Activated B cell treated with CpG ODN at 0.5 μM for 24 hours (primary cell): Measurements from ENCODE around the gene IL1RN. TPM values are rescaled to one million over a fixed set of nuclear protein-coding genes. Genes with fewer than 3 reads are reported as not detected.

Experiments used
- ATAC-seq: fragments of 200-7000 bp; cut with Tn5 transposase; one replicate; pipeline ENCODE4 v1.10.0; 2021; ENCODE audit warnings: low read depth, mild to moderate bottlenecking, moderate library complexity
- CTCF ChIA-PET: fragments of 350-600 bp; sonication (Branson Sonifier 250); formaldehyde crosslinking; loops from one replicate; lab custom pipeline; 2021; ENCODE audit warnings: antibody characterized with exemption; lab: Charles Lee
- POLR2A ChIA-PET: fragments of 350-600 bp; sonication (Branson Sonifier 250); formaldehyde crosslinking; loops from one replicate; lab custom pipeline; 2021; ENCODE audit warnings: antibody characterized with exemption; lab: Charles Lee
- DNase-seq: peaks from one replicate; pipeline ENCODE4 v3.0.0; 2022
- H3K27ac Mint-ChIP-seq: one replicate; pipeline ENCODE4 v1.8.0; 2020; ENCODE audit warnings: mixed read lengths
- H3K27me3 Mint-ChIP-seq: one replicate; pipeline ENCODE4 v1.8.0; 2021; ENCODE audit warnings: mixed read lengths
- H3K36me3 Mint-ChIP-seq: one replicate; pipeline ENCODE4 v1.8.0; 2021; ENCODE audit warnings: low read depth, mixed read lengths
- H3K4me1 Mint-ChIP-seq: one replicate; pipeline ENCODE4 v1.8.0; 2021; ENCODE audit warnings: mixed read lengths
- H3K4me3 Mint-ChIP-seq: one replicate; pipeline ENCODE4 v1.8.0; 2020; ENCODE audit warnings: mild to moderate bottlenecking, mixed read lengths
- H3K9me3 Mint-ChIP-seq: one replicate; pipeline ENCODE4 v1.8.0; 2020; ENCODE audit warnings: mixed read lengths
- intact Hi-C: fragments of 100-400 bp; cut with micrococcal nuclease; formaldehyde crosslinking; loops from one replicate; pipeline ENCODE4 v1.15.1; 2024
- total RNA-seq: library from RNA; stranded (reverse); gene quantifications from 2 replicates; pipeline ENCODE4 v1.2.3, GENCODE V29; 2022
- TF ChIP-seq, protein P1 (sequence below): fragments of 200-600 bp; IDR thresholded peaks from one replicate; pipeline ENCODE4 v1.8.0; 2022; ENCODE audit warnings: antibody characterized with exemption, mild to moderate bottlenecking

IL1RN gene
- total RNA-seq, 1 donor from 2014 or later = not detected

DNA sequence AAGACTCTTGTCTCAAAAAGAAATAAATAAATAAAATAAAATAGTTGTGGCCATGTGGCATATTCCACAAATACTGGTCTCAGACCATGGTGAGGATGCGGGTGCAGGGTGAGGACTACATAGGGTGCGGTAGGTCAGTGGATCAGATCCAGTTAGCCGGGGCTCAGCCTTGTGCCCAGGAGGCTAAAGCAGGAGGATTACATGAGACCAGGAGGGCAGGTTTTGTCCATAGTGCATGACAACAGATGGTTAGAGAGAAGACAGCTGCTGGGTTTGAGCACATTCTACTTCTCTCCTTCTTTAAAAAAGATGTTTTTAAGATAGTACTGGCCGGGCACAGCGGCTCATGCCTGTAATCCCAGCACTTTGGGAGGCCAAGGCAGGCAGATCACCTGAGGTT lies 33.6 kb downstream of the IL1RN start:
- no peak overlapping the region for H3K27ac Mint-ChIP-seq
- ChIA-PET POLR2A (interaction anchor here (1.0 to 1.8 kb wide), 2 partner anchors 13 to 14 kb away, joined by 5 to 8 read pairs; partner anchors contain the start of gene PSD4), CTCF (no interaction called here)
- H3K4me1 Mint-ChIP-seq = peaks cover 17% of the 10 kb centered on the region
- no peak overlapping the region for H3K4me3 Mint-ChIP-seq
- intact Hi-C loops = no loop called here
- TF ChIP-seq, protein P1, sequence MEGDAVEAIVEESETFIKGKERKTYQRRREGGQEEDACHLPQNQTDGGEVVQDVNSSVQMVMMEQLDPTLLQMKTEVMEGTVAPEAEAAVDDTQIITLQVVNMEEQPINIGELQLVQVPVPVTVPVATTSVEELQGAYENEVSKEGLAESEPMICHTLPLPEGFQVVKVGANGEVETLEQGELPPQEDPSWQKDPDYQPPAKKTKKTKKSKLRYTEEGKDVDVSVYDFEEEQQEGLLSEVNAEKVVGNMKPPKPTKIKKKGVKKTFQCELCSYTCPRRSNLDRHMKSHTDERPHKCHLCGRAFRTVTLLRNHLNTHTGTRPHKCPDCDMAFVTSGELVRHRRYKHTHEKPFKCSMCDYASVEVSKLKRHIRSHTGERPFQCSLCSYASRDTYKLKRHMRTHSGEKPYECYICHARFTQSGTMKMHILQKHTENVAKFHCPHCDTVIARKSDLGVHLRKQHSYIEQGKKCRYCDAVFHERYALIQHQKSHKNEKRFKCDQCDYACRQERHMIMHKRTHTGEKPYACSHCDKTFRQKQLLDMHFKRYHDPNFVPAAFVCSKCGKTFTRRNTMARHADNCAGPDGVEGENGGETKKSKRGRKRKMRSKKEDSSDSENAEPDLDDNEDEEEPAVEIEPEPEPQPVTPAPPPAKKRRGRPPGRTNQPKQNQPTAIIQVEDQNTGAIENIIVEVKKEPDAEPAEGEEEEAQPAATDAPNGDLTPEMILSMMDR = no peak
- H3K9me3 Mint-ChIP-seq = no peaks in the 10 kb centered on the region
- DNase-seq = no peak
- no peak for ATAC-seq
- no peaks in the 10 kb centered on the region for H3K27me3 Mint-ChIP-seq
- H3K36me3 Mint-ChIP-seq = no peaks in the 10 kb centered on the region

DNA sequence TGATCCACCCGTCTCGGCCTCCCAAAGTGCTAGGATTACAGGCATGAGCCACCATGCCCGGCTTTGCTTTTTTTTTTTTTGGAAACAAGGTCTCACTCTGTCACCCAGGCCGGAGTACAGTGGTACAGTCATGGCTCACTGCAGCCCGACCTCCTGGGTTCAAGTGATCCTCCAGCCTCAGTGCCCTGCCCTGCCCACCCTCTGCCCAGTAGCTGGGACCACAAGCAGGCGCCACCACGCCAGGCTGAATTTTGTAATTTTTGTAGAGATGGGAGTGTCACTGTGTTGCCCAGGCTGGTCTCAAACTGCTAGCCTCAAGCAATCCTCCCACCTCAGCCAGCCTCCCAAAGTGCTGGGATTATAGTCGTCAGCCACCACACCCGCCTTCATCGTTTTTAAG lies 34.8 kb downstream of the IL1RN start:
- H3K4me1 Mint-ChIP-seq = peaks cover 13% of the 10 kb centered on the region
- no peaks in the 10 kb centered on the region for H3K9me3 Mint-ChIP-seq
- DNase-seq (no peak), ATAC-seq (no peak)
- intact Hi-C loops = no loop called here
- ChIA-PET CTCF (interaction anchor here (1.2 to 2.0 kb wide), 3 partner anchors 24 to 38 kb away, joined by 3 to 8 read pairs (median 5); no protein-coding TSS in a partner anchor), POLR2A (interaction anchor here (1.8 kb wide), 1 partner anchor 12 kb away, joined by 8 read pairs; the partner anchor contains the start of gene PSD4)
- no peak overlapping the region for H3K4me3 Mint-ChIP-seq
- no peak overlapping the region for H3K27ac Mint-ChIP-seq
- no peaks in the 10 kb centered on the region for H3K36me3 Mint-ChIP-seq
- TF ChIP-seq, protein P1 = no peak
- H3K27me3 Mint-ChIP-seq = no peaks in the 10 kb centered on the region

DNA sequence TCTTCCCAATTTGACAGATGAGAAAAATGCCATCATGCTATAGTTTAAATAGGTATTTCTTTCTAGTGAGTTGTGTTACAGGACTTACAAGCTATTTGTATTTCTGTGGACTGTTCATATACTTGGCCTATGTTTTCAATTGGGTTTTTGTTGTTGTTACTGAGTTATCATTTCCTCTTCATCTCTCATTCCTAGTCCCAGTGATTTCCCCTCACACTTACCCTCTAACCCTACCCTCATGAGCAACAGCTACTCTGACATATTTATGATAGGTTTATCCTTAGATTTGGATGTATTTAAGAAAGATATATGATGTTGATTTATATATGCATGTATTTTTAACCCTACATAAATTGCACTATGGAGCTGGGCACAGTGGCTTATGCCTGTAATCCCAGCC lies 35.5 kb downstream of the IL1RN start:
- Mint-ChIP-seq H3K27ac (no peak overlapping the region), H3K9me3 (no peaks in the 10 kb centered on the region), H3K4me1 (peaks cover 15% of the 10 kb centered on the region), H3K4me3 (no peak overlapping the region), H3K36me3 (no peaks in the 10 kb centered on the region), H3K27me3 (no peaks in the 10 kb centered on the region)
- ATAC-seq (no peak), DNase-seq (no peak)
- CTCF ChIA-PET = interaction anchor here (1.2 to 2.0 kb wide), 2 partner anchors 25 to 36 kb away, joined by 5 to 8 read pairs; no protein-coding TSS in a partner anchor
- intact Hi-C loops = no loop called here
- POLR2A ChIA-PET = interaction anchor here (0.6 to 1.8 kb wide), 3 partner anchors 11 to 787 kb away, joined by 3 to 8 read pairs (median 3); partner anchors contain the start of gene PSD4
- TF ChIP-seq, protein P1 = no peak

DNA sequence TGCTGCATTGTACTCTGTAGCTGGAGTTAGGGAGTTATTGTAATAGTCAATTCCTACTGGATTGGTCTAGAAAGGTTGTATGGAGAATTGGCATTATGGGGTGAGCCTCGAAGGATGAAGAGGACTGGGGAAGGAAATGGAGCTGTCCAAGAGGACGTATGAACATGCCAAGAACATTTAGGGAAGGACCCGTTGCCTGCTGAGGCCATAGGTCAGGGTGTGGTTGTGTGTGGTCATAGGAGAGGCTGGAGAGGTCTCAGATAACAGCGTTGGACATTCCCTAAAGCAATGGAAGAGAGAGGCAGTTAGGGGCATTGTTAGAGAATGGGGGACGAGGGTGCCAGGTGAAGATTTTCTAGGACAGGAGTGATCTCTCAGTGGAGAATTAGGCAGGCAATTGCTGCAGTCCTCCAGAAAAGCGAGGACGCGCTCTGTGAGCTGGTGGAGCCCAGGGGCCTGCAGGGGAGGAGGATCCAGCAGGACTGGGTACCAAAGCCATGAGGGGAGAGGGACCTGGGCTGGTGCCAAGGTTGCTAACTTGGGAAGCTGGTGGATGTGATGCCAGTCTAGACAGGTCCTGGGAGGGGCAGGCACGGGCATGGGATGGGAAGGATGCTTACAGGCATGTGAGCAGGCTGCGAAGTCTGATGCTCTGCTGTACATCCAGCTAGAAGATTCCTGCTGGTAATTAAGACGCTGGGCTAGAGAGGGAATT lies 37.0 kb downstream of the IL1RN start:
- CTCF ChIA-PET = interaction anchor here (0.7 kb wide), 1 partner anchor 34 kb away, joined by 3 read pairs; no protein-coding TSS in a partner anchor
- no peaks in the 10 kb centered on the region for H3K9me3 Mint-ChIP-seq
- H3K27me3 Mint-ChIP-seq = no peaks in the 10 kb centered on the region
- no peak overlapping the region for H3K4me3 Mint-ChIP-seq
- no peaks in the 10 kb centered on the region for H3K36me3 Mint-ChIP-seq
- DNase-seq (no peak), ATAC-seq (no peak)
- no peak overlapping the region for H3K27ac Mint-ChIP-seq
- intact Hi-C loops = no loop called here
- POLR2A ChIA-PET = interaction anchor here (0.7 to 1.4 kb wide), 2 partner anchors 10 to 213 kb away, joined by 3 to 6 read pairs; partner anchors contain the start of gene PSD4
- peaks cover 22% of the 10 kb centered on the region for H3K4me1 Mint-ChIP-seq
- TF ChIP-seq, protein P1 = no peak

- no peak for ATAC-seq
- intact Hi-C loops = no loop called here
- Mint-ChIP-seq H3K27ac (no peak overlapping the region), H3K36me3 (no peaks in the 10 kb centered on the region), H3K4me1 (peaks cover 27% of the 10 kb centered on the region), H3K9me3 (no peaks in the 10 kb centered on the region), H3K27me3 (no peaks in the 10 kb centered on the region), H3K4me3 (no peak overlapping the region)
- TF ChIP-seq, protein P1 = no peak
- POLR2A ChIA-PET = no interaction called here
- CTCF ChIA-PET = interaction anchor here (0.7 kb wide), 1 partner anchor 33 kb away, joined by 3 read pairs; no protein-coding TSS in a partner anchor
- DNase-seq = no peak
Measured at GRCh38 chr2:113164930-113165585, 37.7 kb downstream of the IL1RN start.
